ENCODE results near the gene TNNI3. TPM values are rescaled to one million over a fixed set of nuclear protein-coding genes. Genes with fewer than 3 reads are reported as not detected.

The TNNI3 gene
- polyA plus RNA-seq, 1 of the 3 experiments (the other 2 are of a cell fraction): 11.4 TPM

DNA sequence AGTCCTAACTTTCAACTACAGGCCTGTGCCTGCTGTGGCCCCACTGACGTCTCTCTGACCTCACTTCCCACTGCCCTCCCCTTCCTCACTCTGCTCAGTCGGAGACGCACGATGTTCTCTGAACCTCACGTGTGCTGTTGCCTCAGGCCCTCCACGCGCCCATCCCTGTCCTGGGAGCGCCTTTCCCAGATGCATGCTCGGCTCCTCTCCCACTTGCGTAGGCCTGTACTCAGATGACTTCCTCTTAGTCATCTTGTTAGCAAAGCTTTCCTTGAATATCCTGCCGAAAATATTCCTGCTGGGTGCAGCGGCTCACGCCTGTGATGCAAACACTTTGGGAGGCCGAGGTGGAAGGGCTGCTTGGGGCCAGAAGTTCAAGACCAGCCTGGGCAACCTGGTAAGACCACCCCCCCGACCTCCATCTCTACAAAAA, 31.9 kb upstream of the TNNI3 start:
- POLR2A ChIA-PET: no interaction called here
- H2AFZ ChIP-seq (ENCODE audit: low read depth): peak overlapping the region; percentile 50; the same call in 1 of the 2 replicates

DNA sequence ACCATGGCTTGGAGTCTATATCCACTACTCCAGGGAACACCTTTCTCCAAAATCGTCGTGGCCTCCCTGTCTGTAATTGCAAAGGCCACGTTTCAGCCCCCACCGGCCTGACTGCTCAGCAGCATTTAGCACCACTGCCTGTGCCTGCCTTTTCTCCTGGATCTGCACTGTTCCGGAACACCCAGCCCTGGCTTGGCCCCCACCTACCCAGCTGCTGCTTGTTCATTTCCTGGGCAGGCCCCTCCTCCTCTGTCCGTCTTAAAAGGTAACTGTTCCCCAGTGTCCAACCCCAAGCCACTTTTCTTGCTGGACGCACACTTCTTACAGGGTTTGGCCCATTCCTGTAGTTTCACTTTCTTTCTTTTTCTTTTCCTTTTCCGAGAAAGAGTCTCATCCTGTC, 31.1 kb upstream of the TNNI3 start:
- Histone ChIP-seq H4K20me1 (ENCODE audit: insufficient read depth) (no peaks in the 10 kb centered on the region), H3K4me3 (ENCODE audit: low read depth in 2 of 2, low read length in 1 of 2) (no peak overlapping the region), H3K27ac (ENCODE audit: low read depth in 2 of 2, low read length in 1 of 2) (peak overlapping the region in 1 of 2 experiments; percentile 46; a peak in 1 of 4 replicates), H3K9ac (no peak overlapping the region), H3K9me3 (no peaks in the 10 kb centered on the region), H3K27me3 (ENCODE audit: insufficient read depth) (peaks cover 5% of the 10 kb centered on the region; the same call in 1 of the 2 replicates), H3F3A (replicated peaks; ENCODE audit: insufficient read depth) (no peaks in the 10 kb centered on the region), H3K4me1 (ENCODE audit: control insufficient read depth in 1 of 2, insufficient read depth in 2 of 2, low read depth in 1 of 2, low read length in 1 of 2) (no peaks in the 10 kb centered on the region), H3K4me2 (no peak overlapping the region), H3K9me2 (no peaks in the 10 kb centered on the region), H2AFZ (ENCODE audit: low read depth) (no peak overlapping the region), H3K36me3 (replicated peaks in 1 of 2; ENCODE audit: control insufficient read depth in 1 of 2, insufficient read depth in 2 of 2, low read length in 1 of 2) (no peaks in the 10 kb centered on the region), H3K79me2 (ENCODE audit: insufficient read depth) (no peaks in the 10 kb centered on the region)
- TF ChIP-seq SMC3 (IDR thresholded peaks at IDR 0.05; ENCODE audit: low read depth, low read length): no peak
- POLR2A ChIA-PET: no interaction called here
- CTCF ChIA-PET: interaction anchor here (1.6 kb wide), 1 partner anchor 8 kb away, joined by 5 read pairs; the partner anchor contains the start of gene SYT5
- 92% methylated on average over 8 of the region's 8 CpGs for WGBS (ENCODE audit: low lambda C conversion rate)
- DNase-seq: no peak

More for the DNA sequence above, 31.9 kb upstream of the TNNI3 start:
- Histone ChIP-seq H3K36me3 (replicated peaks in 1 of 2; ENCODE audit: control insufficient read depth in 1 of 2, insufficient read depth in 2 of 2, low read length in 1 of 2) (no peaks in the 10 kb centered on the region), H3K27ac (ENCODE audit: low read depth in 2 of 2, low read length in 1 of 2) (peak overlapping the region in 1 of 2 experiments; percentile 46; a peak in 1 of 4 replicates), H3K27me3 (ENCODE audit: insufficient read depth) (peaks cover 5% of the 10 kb centered on the region; the same call in 1 of the 2 replicates), H3K79me2 (ENCODE audit: insufficient read depth) (no peaks in the 10 kb centered on the region), H3K9me3 (no peaks in the 10 kb centered on the region), H3K9ac (no peak overlapping the region), H3K9me2 (no peaks in the 10 kb centered on the region), H3K4me2 (0 out of 2 replicates have a peak overlapping the region, but pooled peaks have one; percentile 2), H3K4me3 (ENCODE audit: low read depth in 2 of 2, low read length in 1 of 2) (no peak overlapping the region), H3F3A (replicated peaks; ENCODE audit: insufficient read depth) (no peaks in the 10 kb centered on the region), H4K20me1 (ENCODE audit: insufficient read depth) (no peaks in the 10 kb centered on the region), H3K4me1 (ENCODE audit: control insufficient read depth in 1 of 2, insufficient read depth in 2 of 2, low read depth in 1 of 2, low read length in 1 of 2) (no peaks in the 10 kb centered on the region)
- DNase-seq: no peak
- CTCF ChIA-PET: interaction anchor here (1.6 kb wide), 1 partner anchor 9 kb away, joined by 5 read pairs; the partner anchor contains the start of gene SYT5
- TF ChIP-seq, protein P1, sequence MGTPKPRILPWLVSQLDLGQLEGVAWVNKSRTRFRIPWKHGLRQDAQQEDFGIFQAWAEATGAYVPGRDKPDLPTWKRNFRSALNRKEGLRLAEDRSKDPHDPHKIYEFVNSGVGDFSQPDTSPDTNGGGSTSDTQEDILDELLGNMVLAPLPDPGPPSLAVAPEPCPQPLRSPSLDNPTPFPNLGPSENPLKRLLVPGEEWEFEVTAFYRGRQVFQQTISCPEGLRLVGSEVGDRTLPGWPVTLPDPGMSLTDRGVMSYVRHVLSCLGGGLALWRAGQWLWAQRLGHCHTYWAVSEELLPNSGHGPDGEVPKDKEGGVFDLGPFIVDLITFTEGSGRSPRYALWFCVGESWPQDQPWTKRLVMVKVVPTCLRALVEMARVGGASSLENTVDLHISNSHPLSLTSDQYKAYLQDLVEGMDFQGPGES (IDR thresholded peaks at IDR 0.05; ENCODE audit: low read depth, low read length): no peak
- no peak for TF ChIP-seq POLR2AphosphoS5 (IDR thresholded peaks at IDR 0.05; ENCODE audit: low read depth, low read length)
- TF ChIP-seq MXI1 (IDR thresholded peaks at IDR 0.05; ENCODE audit: low read depth, low read length): no peak
- TF ChIP-seq MAX (IDR thresholded peaks at IDR 0.05; ENCODE audit: low read depth): peak; percentile 58; the same call in 1 of the 2 replicates
- TF ChIP-seq RFX5 (IDR thresholded peaks at IDR 0.05; ENCODE audit: low read length): no peak
- peak; percentile 31; the same call in 1 of the 2 replicates for TF ChIP-seq FOSL2 (IDR thresholded peaks at IDR 0.05; ENCODE audit: borderline replicate concordance, low read depth)
- WGBS (ENCODE audit: low lambda C conversion rate): 38% methylated on average over 15 of the region's 15 CpGs

GRCh38 chr19:55186080-55186479, 28.5 kb upstream of the TNNI3 start:
- H2AFZ ChIP-seq (ENCODE audit: low read depth): no peak overlapping the region
- H3K36me3 ChIP-seq (replicated peaks in 1 of 2; ENCODE audit: control insufficient read depth in 1 of 2, insufficient read depth in 2 of 2, low read length in 1 of 2): no peaks in the 10 kb centered on the region
- no peaks in the 10 kb centered on the region for H3K79me2 ChIP-seq (ENCODE audit: insufficient read depth)
- no peaks in the 10 kb centered on the region for H3K9me3 ChIP-seq
- H3K4me3 ChIP-seq (ENCODE audit: low read depth in 2 of 2, low read length in 1 of 2): no peak overlapping the region
- 80% methylated on average over 5 of the region's 12 CpGs for WGBS (ENCODE audit: low lambda C conversion rate)
- no peak overlapping the region for H3K27ac ChIP-seq (ENCODE audit: low read depth in 2 of 2, low read length in 1 of 2)
- no peak overlapping the region for H3K9ac ChIP-seq
- H3K4me1 ChIP-seq (ENCODE audit: control insufficient read depth in 1 of 2, insufficient read depth in 2 of 2, low read depth in 1 of 2, low read length in 1 of 2): no peaks in the 10 kb centered on the region
- no peaks in the 10 kb centered on the region for H3F3A ChIP-seq (replicated peaks; ENCODE audit: insufficient read depth)
- peaks cover 11% of the 10 kb centered on the region for H3K27me3 ChIP-seq (ENCODE audit: insufficient read depth)
- no peaks in the 10 kb centered on the region for H3K9me2 ChIP-seq
- ChIA-PET CTCF (no interaction called here), POLR2A (no interaction called here)
- no peaks in the 10 kb centered on the region for H4K20me1 ChIP-seq (ENCODE audit: insufficient read depth)
- DNase-seq: no peak
- TF ChIP-seq SMC3 (IDR thresholded peaks at IDR 0.05; ENCODE audit: low read depth, low read length): no peak
- H3K4me2 ChIP-seq: no peak overlapping the region

Measured in SK-N-SH (cell line).